Stimulated activated naive CD4-positive, alpha-beta T cell (primary cell): Measurements from ENCODE around the gene PLD4.
"Not testable (repeated sequence)": the region's sequence is repeated elsewhere in the genome, so short reads cannot be mapped to it uniquely, and the experiment has no call there.

ENCODE experiments used
- DNase-seq, 6 experiments: peaks; one replicate each; lab custom pipeline; 2025; lab: John Stamatoyannopoulos, UW

The PLD4 gene

GRCh38 chr14:104898870-104899510, 25.7 kb upstream of the PLD4 start:
- DNase-seq: no peak

GRCh38 chr14:104899781-104900180, 24.9 kb upstream of the PLD4 start:
- DNase-seq: no peak

GRCh38 chr14:104900639-104901512, 23.8 kb upstream of the PLD4 start:
- no peak for DNase-seq

- DNase-seq: no peak
These were observed 20.7 kb upstream of the PLD4 start for GRCh38 chr14:104903990-104904389.

GRCh38 chr14:104904650-104905578, 19.8 kb upstream of the PLD4 start:
- not testable (repeated sequence) for DNase-seq

- not testable (repeated sequence) for DNase-seq
These were observed 19.1 kb upstream of the PLD4 start for GRCh38 chr14:104905579-104905933.

GRCh38 chr14:104908303-104908702, 16.4 kb upstream of the PLD4 start:
- no peak for DNase-seq

- no peak for DNase-seq
These were observed 12.6 kb upstream of the PLD4 start for GRCh38 chr14:104912053-104912452.

- DNase-seq: no peak
These were observed 11.2 kb upstream of the PLD4 start for GRCh38 chr14:104913435-104913834.

- DNase-seq: no peak
These were observed 7.6 kb upstream of the PLD4 start for GRCh38 chr14:104917116-104917515.

GRCh38 chr14:104917993-104918392, 6.7 kb upstream of the PLD4 start:
- no peak for DNase-seq

GRCh38 chr14:104919152-104919992, 5.3 kb upstream of the PLD4 start:
- DNase-seq: not testable (repeated sequence)

GRCh38 chr14:104919993-104920315, 4.7 kb upstream of the PLD4 start:
- DNase-seq: no peak

- no peak for DNase-seq
These were observed 849 bp upstream of the PLD4 start for GRCh38 chr14:104923640-104924420.

- DNase-seq: no peak
These were observed 655 bp downstream of the PLD4 start for GRCh38 chr14:104925214-104925854.

GRCh38 chr14:104925855-104926609, 1.4 kb downstream of the PLD4 start:
- no peak for DNase-seq

- no peak for DNase-seq
These were observed 2.1 kb downstream of the PLD4 start for GRCh38 chr14:104926619-104927431.

GRCh38 chr14:104927432-104927816, 2.7 kb downstream of the PLD4 start:
- no peak for DNase-seq

- DNase-seq: no peak
These were observed 3.2 kb downstream of the PLD4 start for GRCh38 chr14:104927901-104928300.
